ENCODE results near the gene ACOX3. TPM values are rescaled to one million over a fixed set of nuclear protein-coding genes. Genes with fewer than 3 reads are reported as not detected.
"Not testable (repeated sequence)": the region's sequence is repeated elsewhere in the genome, so short reads cannot be mapped to it uniquely, and the experiment has no call there.

ACOX3 gene
- total and polyA plus RNA-seq, 10 of the 15 experiments (the other 5 are each of a cell fraction or from before 2014, with no cell fraction given), result 2.0 to 24.5 (median 14.0) TPM

GRCh38 chr4:8407316-8407715 is 33.2 kb downstream of the ACOX3 start (continued):
- TF ChIP-seq, protein P1, sequence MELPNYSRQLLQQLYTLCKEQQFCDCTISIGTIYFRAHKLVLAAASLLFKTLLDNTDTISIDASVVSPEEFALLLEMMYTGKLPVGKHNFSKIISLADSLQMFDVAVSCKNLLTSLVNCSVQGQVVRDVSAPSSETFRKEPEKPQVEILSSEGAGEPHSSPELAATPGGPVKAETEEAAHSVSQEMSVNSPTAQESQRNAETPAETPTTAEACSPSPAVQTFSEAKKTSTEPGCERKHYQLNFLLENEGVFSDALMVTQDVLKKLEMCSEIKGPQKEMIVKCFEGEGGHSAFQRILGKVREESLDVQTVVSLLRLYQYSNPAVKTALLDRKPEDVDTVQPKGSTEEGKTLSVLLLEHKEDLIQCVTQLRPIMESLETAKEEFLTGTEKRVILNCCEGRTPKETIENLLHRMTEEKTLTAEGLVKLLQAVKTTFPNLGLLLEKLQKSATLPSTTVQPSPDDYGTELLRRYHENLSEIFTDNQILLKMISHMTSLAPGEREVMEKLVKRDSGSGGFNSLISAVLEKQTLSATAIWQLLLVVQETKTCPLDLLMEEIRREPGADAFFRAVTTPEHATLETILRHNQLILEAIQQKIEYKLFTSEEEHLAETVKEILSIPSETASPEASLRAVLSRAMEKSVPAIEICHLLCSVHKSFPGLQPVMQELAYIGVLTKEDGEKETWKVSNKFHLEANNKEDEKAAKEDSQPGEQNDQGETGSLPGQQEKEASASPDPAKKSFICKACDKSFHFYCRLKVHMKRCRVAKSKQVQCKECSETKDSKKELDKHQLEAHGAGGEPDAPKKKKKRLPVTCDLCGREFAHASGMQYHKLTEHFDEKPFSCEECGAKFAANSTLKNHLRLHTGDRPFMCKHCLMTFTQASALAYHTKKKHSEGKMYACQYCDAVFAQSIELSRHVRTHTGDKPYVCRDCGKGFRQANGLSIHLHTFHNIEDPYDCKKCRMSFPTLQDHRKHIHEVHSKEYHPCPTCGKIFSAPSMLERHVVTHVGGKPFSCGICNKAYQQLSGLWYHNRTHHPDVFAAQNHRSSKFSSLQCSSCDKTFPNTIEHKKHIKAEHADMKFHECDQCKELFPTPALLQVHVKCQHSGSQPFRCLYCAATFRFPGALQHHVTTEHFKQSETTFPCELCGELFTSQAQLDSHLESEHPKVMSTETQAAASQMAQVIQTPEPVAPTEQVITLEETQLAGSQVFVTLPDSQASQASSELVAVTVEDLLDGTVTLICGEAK (IDR thresholded peaks at IDR 0.05; ENCODE audit: borderline replicate concordance), result no peak
- TF ChIP-seq IRF5 (IDR thresholded peaks at IDR 0.05; ENCODE audit: borderline replicate concordance) (no peak), ATF7 (IDR thresholded peaks at IDR 0.05; ENCODE audit: low read depth) (no peak), ESRRA (IDR thresholded peaks at IDR 0.05; ENCODE audit: low read length) (no peak), CHD2 (IDR thresholded peaks at IDR 0.05; ENCODE audit: borderline replicate concordance, low read depth, low read length) (no peak)

DNA sequence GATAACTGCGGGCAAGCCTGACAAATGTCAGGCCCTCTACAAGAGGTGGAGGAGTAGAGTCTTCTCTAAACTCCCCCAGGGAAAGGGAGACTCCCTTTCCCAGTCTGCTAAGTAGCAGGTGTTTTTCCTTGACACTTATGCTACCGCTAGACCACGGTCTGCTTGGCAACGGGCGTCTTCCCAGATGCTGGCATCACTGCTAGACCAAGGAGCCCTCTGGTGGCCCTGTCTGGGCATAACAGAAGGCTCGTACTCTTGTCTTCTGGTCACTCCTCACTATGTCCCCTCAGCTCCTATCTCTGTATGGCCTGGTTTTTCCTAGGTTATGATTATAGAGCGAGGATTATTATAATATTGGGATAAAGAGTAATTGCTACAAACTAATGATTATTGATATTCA is 33.6 kb downstream of the ACOX3 start:
- intact Hi-C loops (cut with micrococcal nuclease; ENCODE audit: unreplicated experiment), result loop anchor here (10.0 kb wide), 1 partner anchor 82 kb away; no protein-coding TSS in a partner anchor
- WGBS (ENCODE audit: insufficient coverage, insufficient replicate concordance, low lambda C conversion rate, missing lambda C conversion rate), result 60% methylated on average over 7 of the region's 7 CpGs
- H4K20me1 ChIP-seq (ENCODE audit: control insufficient read depth, insufficient read depth); H2AFZ ChIP-seq (ENCODE audit: control insufficient read depth, low read depth, low read length); H3K4me2 ChIP-seq (ENCODE audit: control insufficient read depth, insufficient read depth); DNase-seq (ENCODE audit: low read depth, low spot score); POLR2A ChIA-PET; H3K9me3 ChIP-seq (replicated peaks; ENCODE audit: control insufficient read depth, insufficient read depth, low read length); H3K27ac ChIP-seq (ENCODE audit: control insufficient read depth, insufficient read depth); BruUV-seq (replicated peaks); H3K79me2 ChIP-seq (ENCODE audit: control insufficient read depth, insufficient read depth, low read length); H3K4me1 ChIP-seq (ENCODE audit: control insufficient read depth, insufficient read depth, low read length); ATAC-seq; H3K27me3 ChIP-seq (replicated peaks in 1 of 2; ENCODE audit: control insufficient read depth in 2 of 2, insufficient read depth in 2 of 2, low read length in 1 of 2); in situ Hi-C loops (cut with MboI); H3K9ac ChIP-seq (ENCODE audit: control insufficient read depth, insufficient read depth, low read length); H3K4me3 ChIP-seq; FAIRE-seq: not testable (repeated sequence)
- RAD21 ChIA-PET (ENCODE audit: unreplicated experiment), result interaction anchor here (1.0 to 3.4 kb wide), 2 partner anchors 214 to 230 kb away, joined by 3 to 11 read pairs; no protein-coding TSS in a partner anchor
- SMC1A ChIA-PET (ENCODE audit: uncharacterized antibody, unreplicated experiment), result interaction anchor here (1.9 kb wide), 1 partner anchor 230 kb away, joined by 5 read pairs; no protein-coding TSS in a partner anchor
- TF ChIP-seq, protein P2, sequence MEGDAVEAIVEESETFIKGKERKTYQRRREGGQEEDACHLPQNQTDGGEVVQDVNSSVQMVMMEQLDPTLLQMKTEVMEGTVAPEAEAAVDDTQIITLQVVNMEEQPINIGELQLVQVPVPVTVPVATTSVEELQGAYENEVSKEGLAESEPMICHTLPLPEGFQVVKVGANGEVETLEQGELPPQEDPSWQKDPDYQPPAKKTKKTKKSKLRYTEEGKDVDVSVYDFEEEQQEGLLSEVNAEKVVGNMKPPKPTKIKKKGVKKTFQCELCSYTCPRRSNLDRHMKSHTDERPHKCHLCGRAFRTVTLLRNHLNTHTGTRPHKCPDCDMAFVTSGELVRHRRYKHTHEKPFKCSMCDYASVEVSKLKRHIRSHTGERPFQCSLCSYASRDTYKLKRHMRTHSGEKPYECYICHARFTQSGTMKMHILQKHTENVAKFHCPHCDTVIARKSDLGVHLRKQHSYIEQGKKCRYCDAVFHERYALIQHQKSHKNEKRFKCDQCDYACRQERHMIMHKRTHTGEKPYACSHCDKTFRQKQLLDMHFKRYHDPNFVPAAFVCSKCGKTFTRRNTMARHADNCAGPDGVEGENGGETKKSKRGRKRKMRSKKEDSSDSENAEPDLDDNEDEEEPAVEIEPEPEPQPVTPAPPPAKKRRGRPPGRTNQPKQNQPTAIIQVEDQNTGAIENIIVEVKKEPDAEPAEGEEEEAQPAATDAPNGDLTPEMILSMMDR (IDR thresholded peaks at IDR 0.05 in 2 of 3, conservative IDR thresholded peaks at IDR 0.05 in 1 of 3; ENCODE audit: control insufficient read depth in 2 of 3, extremely low read depth in 1 of 3, insufficient read depth in 1 of 3, low read depth in 3 of 3, low read length in 3 of 3), result peak in 2 of 3 experiments; percentile 3 to 21; a peak in 1 of 6 replicates
- CTCF ChIA-PET, result interaction anchor here (1.3 to 2.5 kb wide), 2 partner anchors 21 to 231 kb away, joined by 3 to 15 read pairs; no protein-coding TSS in a partner anchor
- H3K36me3 ChIP-seq (ENCODE audit: control insufficient read depth in 2 of 2, insufficient read depth in 2 of 2, low read length in 1 of 2), result peaks cover 5 to 12% of the 10 kb centered on the region in 2 experiments
